Measurements from ENCODE around the gene LYPD6.

The LYPD6 gene

GRCh38 chr2:149451417-149452165, 121.2 kb downstream of the LYPD6 start:
- H3K4me3 ChIP-seq (ENCODE audit: low read length): no peak overlapping the region
- DNase-seq (ENCODE audit: low read depth): no peak
- TF ChIP-seq CTCF (IDR thresholded peaks at IDR 0.05; ENCODE audit: insufficient read depth, low read depth, low read length, missing control alignments): no peak

GRCh38 chr2:149456285-149456684, 125.9 kb downstream of the LYPD6 start:
- H3K4me3 ChIP-seq (ENCODE audit: low read length): no peak overlapping the region
- TF ChIP-seq CTCF (IDR thresholded peaks at IDR 0.05; ENCODE audit: insufficient read depth, low read depth, low read length, missing control alignments): no peak
- DNase-seq (ENCODE audit: low read depth): no peak

GRCh38 chr2:149458502-149458901, 128.1 kb downstream of the LYPD6 start:
- TF ChIP-seq CTCF (IDR thresholded peaks at IDR 0.05; ENCODE audit: insufficient read depth, low read depth, low read length, missing control alignments): no peak
- no peak overlapping the region for H3K4me3 ChIP-seq (ENCODE audit: low read length)
- no peak for DNase-seq (ENCODE audit: low read depth)

GRCh38 chr2:149463328-149464002, 133.1 kb downstream of the LYPD6 start:
- no peak for TF ChIP-seq CTCF (IDR thresholded peaks at IDR 0.05; ENCODE audit: insufficient read depth, low read depth, low read length, missing control alignments)
- H3K4me3 ChIP-seq (ENCODE audit: low read length): no peak overlapping the region
- DNase-seq (ENCODE audit: low read depth): no peak

- no peak for TF ChIP-seq CTCF (IDR thresholded peaks at IDR 0.05; ENCODE audit: insufficient read depth, low read depth, low read length, missing control alignments)
- DNase-seq (ENCODE audit: low read depth): no peak
- no peak overlapping the region for H3K4me3 ChIP-seq (ENCODE audit: low read length)
These were observed 134.0 kb downstream of the LYPD6 start for GRCh38 chr2:149464396-149464795.

- no peak for DNase-seq (ENCODE audit: low read depth)
- TF ChIP-seq CTCF (IDR thresholded peaks at IDR 0.05; ENCODE audit: insufficient read depth, low read depth, low read length, missing control alignments): no peak
These were observed 135.5 kb downstream of the LYPD6 start for GRCh38 chr2:149465873-149466272.

More at GRCh38 chr2:149465873-149466272, 135.5 kb downstream of the LYPD6 start:
- H3K4me3 ChIP-seq (ENCODE audit: low read length): no peak overlapping the region

Data from epithelial cell of esophagus (primary cell).